Vagina (tissue), 2 donors: Measurements from ENCODE around the gene SLC35E3. TPM values are rescaled to one million over a fixed set of nuclear protein-coding genes. Genes with fewer than 3 reads are reported as not detected.

Experiments
- DNase-seq, 2 donors: peaks; one replicate each; pipeline ENCODE4 v3.0.0-alpha.2; 2017; ENCODE audit errors: extremely low spot score in 2 of 2
- H3K27ac ChIP-seq: fragments of 200-600 bp; sonication (generic); one replicate; pipeline ENCODE4 v1.5.1; 2019
- H3K27me3 ChIP-seq: fragments of 200-600 bp; sonication (generic); one replicate; pipeline ENCODE4 v1.5.1; 2019
- H3K36me3 ChIP-seq, 2 donors: fragments of 200-600 bp; sonication (generic); one replicate each; pipeline ENCODE4 v1.5.1; 2017 to 2019
- H3K4me1 ChIP-seq: fragments of 200-600 bp; sonication (generic); one replicate; pipeline ENCODE4 v1.5.1; 2019
- H3K4me3 ChIP-seq, 2 donors: fragments of 200-600 bp; sonication (generic); 1 replicate in 1 of 2; 2 replicates in 1 of 2; pipeline ENCODE4 v1.5.1; 2016 to 2019
- H3K9me3 ChIP-seq: fragments of 200-600 bp; sonication (generic); one replicate; pipeline ENCODE4 v1.5.1; 2019
- POLR2A ChIP-seq, 2 donors: fragments of 450-650 bp; IDR thresholded peaks; one replicate each; pipeline ENCODE4 v1.6.1; 2017; ENCODE audit warnings: antibody characterized with exemption in 2 of 2, mild to moderate bottlenecking in 2 of 2, moderate library complexity in 2 of 2
- POLR2AphosphoS5 ChIP-seq, 2 donors: sonication (generic); formaldehyde crosslinking; IDR thresholded peaks; one replicate each; pipeline ENCODE4 v1.9.0; 2017; ENCODE audit warnings: antibody characterized with exemption in 2 of 2, mild to moderate bottlenecking in 2 of 2, low read depth in 1 of 2; ENCODE audit not compliant: insufficient read depth in 1 of 2
- intact Hi-C: fragments of 100-400 bp; cut with DNase I; formaldehyde crosslinking; loops from one replicate; pipeline ENCODE4 v1.15.1; 2023
- total RNA-seq: library from RNA; depleted of rRNA; stranded (reverse); fragments of >200 nt; gene quantifications from one replicate; pipeline ENCODE4 v1.2.3, GENCODE V29; 2016
- TF ChIP-seq, protein P1 (sequence below), 3 experiments: fragments of 450-650 bp in 2 of 3; fragments of 200-600 bp in 1 of 3; sonication (generic) in 1 of 3; IDR thresholded peaks; one replicate each; pipeline ENCODE4 v1.5.1; 2017 to 2019; ENCODE audit warnings: antibody characterized with exemption in 3 of 3, mild to moderate bottlenecking in 2 of 3, moderate library complexity in 2 of 3

SLC35E3 gene
- total RNA-seq, 1 donor from 2014 or later, result 5.9 TPM

DNA sequence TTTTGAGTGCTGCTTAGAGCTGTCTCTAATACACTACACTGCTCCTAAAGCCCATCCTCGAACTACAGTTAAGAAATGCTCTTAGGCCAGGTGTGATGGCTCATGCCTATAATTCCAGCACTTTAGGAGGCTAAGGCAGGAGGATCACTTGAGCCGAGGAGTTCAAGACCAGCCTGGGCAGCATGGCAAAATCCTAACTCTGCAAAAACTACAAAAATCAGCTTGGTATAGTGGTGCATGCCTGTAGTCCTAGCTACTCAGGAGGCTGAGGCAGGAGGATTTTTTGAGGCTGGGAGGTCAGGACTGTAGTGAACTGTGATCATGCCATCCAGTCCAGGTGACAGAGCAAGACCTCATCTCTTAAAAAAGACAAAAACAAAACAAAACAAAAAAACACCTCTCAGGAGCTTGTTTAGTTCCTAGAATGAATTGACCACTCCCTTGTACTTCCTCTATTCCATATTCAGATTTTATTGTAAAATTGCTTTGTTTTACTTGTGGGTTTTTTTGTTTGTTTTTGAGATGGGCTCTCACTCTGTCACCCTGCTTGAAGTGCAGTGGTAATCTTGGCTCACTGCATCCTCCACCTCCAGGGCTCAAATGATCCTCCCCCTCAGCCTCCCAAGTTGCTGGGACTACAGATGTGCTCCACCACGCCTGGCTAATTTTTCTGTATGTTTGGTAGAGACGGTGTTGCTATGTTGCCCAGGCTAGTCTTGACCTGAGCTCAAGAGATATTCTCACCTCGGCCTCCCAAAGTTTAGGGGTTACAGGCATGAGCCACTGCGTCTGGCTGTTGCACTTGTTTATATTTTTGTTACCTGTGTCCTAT, 75.6 kb downstream of the SLC35E3 start:
- Histone ChIP-seq H3K27ac (no peak overlapping the region), H3K27me3 (no peaks in the 10 kb centered on the region), H3K4me3 (no peak overlapping the region), H3K4me1 (peaks cover 14% of the 10 kb centered on the region), H3K36me3 (peaks cover 7 to 77% of the 10 kb centered on the region in 2 donors), H3K9me3 (no peaks in the 10 kb centered on the region)
- DNase-seq, result no peak
- intact Hi-C loops, result no loop called here
- TF ChIP-seq, protein P1, sequence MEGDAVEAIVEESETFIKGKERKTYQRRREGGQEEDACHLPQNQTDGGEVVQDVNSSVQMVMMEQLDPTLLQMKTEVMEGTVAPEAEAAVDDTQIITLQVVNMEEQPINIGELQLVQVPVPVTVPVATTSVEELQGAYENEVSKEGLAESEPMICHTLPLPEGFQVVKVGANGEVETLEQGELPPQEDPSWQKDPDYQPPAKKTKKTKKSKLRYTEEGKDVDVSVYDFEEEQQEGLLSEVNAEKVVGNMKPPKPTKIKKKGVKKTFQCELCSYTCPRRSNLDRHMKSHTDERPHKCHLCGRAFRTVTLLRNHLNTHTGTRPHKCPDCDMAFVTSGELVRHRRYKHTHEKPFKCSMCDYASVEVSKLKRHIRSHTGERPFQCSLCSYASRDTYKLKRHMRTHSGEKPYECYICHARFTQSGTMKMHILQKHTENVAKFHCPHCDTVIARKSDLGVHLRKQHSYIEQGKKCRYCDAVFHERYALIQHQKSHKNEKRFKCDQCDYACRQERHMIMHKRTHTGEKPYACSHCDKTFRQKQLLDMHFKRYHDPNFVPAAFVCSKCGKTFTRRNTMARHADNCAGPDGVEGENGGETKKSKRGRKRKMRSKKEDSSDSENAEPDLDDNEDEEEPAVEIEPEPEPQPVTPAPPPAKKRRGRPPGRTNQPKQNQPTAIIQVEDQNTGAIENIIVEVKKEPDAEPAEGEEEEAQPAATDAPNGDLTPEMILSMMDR (IDR thresholded peaks at IDR 0.05), result no peak
- TF ChIP-seq POLR2AphosphoS5 (IDR thresholded peaks at IDR 0.05; ENCODE audit: insufficient read depth in 1 of 2, low read depth in 1 of 2) (no peak), POLR2A (IDR thresholded peaks at IDR 0.05) (no peak)

DNA sequence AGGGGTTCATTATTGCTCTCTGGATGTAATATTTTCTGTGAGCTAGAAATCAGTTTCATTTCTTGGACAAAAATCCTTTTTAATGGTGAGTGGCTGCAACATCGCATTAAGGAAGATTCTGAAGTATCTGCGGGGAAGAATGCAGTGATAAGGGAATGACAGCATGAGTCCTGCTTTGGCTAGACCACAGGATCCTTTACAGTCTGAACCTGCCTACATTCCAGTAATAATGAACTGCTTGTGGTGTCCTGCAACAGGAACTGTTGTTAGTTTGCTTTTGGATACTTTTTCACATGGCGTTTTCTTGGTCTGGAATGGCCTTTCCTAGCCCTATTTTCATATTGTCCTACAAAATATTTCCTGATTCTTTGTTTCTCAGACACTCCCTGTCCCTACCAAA, 77.7 kb downstream of the SLC35E3 start:
- no peak for DNase-seq

DNA sequence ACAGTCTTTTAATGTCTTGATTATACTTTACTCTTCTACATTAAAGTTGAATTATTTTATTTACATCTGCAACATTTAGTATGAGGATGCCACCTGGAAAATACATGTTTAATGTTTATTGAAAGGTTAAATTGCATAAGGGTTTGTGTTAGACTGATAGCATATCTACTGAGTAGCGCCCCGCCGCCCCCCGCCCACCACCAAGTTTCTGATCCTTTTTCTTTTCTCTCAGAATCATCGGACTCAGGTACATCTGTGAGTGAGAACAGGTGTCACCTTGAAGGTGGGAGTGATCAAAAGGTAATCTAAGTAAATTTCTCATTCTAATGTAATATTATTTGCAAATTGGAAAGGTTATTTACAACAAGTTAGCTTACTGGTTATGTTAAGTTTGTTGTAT, 78.2 kb downstream of the SLC35E3 start:
- Histone ChIP-seq H3K36me3 (peaks cover 4 to 83% of the 10 kb centered on the region in 2 donors), H3K27me3 (no peaks in the 10 kb centered on the region), H3K27ac (no peak overlapping the region), H3K4me1 (peaks cover 13% of the 10 kb centered on the region), H3K9me3 (no peaks in the 10 kb centered on the region), H3K4me3 (no peak overlapping the region)
- no peak for DNase-seq
- TF ChIP-seq, protein P1 (IDR thresholded peaks at IDR 0.05), result no peak
- no peak for TF ChIP-seq POLR2AphosphoS5 (IDR thresholded peaks at IDR 0.05; ENCODE audit: insufficient read depth in 1 of 2, low read depth in 1 of 2)
- no peak for TF ChIP-seq POLR2A (IDR thresholded peaks at IDR 0.05)
- intact Hi-C loops, result no loop called here

More for the DNA sequence above, 77.7 kb downstream of the SLC35E3 start:
- Histone ChIP-seq H3K9me3 (no peaks in the 10 kb centered on the region), H3K4me3 (no peak overlapping the region), H3K27me3 (no peaks in the 10 kb centered on the region), H3K4me1 (peaks cover 13% of the 10 kb centered on the region), H3K36me3 (peaks cover 4 to 83% of the 10 kb centered on the region in 2 donors), H3K27ac (no peak overlapping the region)
- no peak for TF ChIP-seq POLR2AphosphoS5 (IDR thresholded peaks at IDR 0.05; ENCODE audit: insufficient read depth in 1 of 2, low read depth in 1 of 2)
- TF ChIP-seq, protein P1 (IDR thresholded peaks at IDR 0.05), result no peak
- no peak for TF ChIP-seq POLR2A (IDR thresholded peaks at IDR 0.05)
- intact Hi-C loops, result no loop called here

DNA sequence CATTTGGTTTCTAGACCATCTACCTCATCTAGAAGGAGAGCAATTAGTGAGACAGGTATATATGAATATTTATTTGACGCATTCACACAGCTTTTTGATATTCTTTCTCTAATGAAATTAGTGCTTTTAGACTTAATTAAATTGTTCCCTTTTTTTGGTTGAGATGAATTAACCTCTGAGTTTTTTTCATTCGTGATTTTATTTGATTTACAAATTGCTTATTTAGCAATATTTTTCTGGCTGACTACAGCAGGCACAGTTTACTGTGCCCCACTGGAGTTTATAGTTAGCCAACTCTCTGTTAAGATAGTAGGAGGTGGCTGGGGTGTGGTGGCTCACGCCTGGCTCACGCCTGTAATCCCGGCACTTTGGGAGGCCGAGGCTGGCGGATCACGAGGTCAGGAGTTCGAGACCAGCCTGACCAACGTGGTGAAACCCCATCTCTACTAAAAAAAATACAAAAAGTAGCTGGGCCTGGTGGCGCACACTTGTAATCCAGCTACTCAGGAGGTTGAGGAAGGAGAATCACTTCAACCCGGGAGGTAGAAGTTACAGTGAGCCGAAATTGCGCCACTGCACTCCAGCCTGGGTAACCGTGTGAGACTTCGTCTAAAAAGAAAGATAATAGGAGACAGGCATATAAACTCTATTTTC, 78.7 kb downstream of the SLC35E3 start:
- no peak for DNase-seq
- intact Hi-C loops, result no loop called here
- Histone ChIP-seq H3K36me3 (peaks cover 4 to 83% of the 10 kb centered on the region in 2 donors), H3K27ac (no peak overlapping the region), H3K4me3 (no peak overlapping the region), H3K9me3 (no peaks in the 10 kb centered on the region), H3K4me1 (peaks cover 13% of the 10 kb centered on the region), H3K27me3 (no peaks in the 10 kb centered on the region)
- TF ChIP-seq POLR2AphosphoS5 (IDR thresholded peaks at IDR 0.05; ENCODE audit: insufficient read depth in 1 of 2, low read depth in 1 of 2) (no peak), POLR2A (IDR thresholded peaks at IDR 0.05) (no peak)
- TF ChIP-seq, protein P1 (IDR thresholded peaks at IDR 0.05), result no peak
